RWPE2 (cell line): ENCODE data around the gene RAB9A.
"Not testable (repeated sequence)": the region's sequence is repeated elsewhere in the genome, so short reads cannot be mapped to it uniquely, and the experiment has no call there.

Source experiments
- ATAC-seq: fragments of 200-7000 bp; cut with Tn5 transposase; 3 replicates; pipeline ENCODE4 v1.9.1; 2021; ENCODE audit warnings: low read depth
- DNase-seq: peaks from one replicate; pipeline ENCODE4 v3.0.0-alpha.2; 2020; ENCODE audit warnings: low spot score
- H3K27ac ChIP-seq: fragments of 450-650 bp; 2 replicates; pipeline ENCODE4 v1.5.1; 2017; ENCODE audit warnings: mild to moderate bottlenecking; ENCODE audit not compliant: poor library complexity, severe bottlenecking
- H3K27me3 ChIP-seq: fragments of 250-450 bp; sonication (Bioruptor Pico); 2 replicates; pipeline ENCODE4 v1.5.1; 2021; ENCODE audit warnings: mild to moderate bottlenecking, moderate library complexity; ENCODE audit not compliant: insufficient read depth, poor library complexity, severe bottlenecking
- H3K36me3 ChIP-seq: fragments of 250-450 bp; sonication (Bioruptor Pico); 2 replicates; pipeline ENCODE4 v1.5.1; 2020; ENCODE audit warnings: low read depth, mild to moderate bottlenecking, moderate library complexity
- H3K4me1 ChIP-seq: fragments of 250-450 bp; sonication (Bioruptor Pico); 2 replicates; pipeline ENCODE4 v1.5.1; 2021; ENCODE audit warnings: mild to moderate bottlenecking, moderate library complexity; ENCODE audit not compliant: insufficient read depth, poor library complexity, severe bottlenecking
- H3K4me3 ChIP-seq: fragments of 250-450 bp; sonication (Bioruptor Pico); 2 replicates; pipeline ENCODE4 v1.5.1; 2021; ENCODE audit warnings: mild to moderate bottlenecking, moderate library complexity; ENCODE audit not compliant: severe bottlenecking
- H3K9me3 ChIP-seq: fragments of 250-450 bp; sonication (Bioruptor Pico); 2 replicates; pipeline ENCODE4 v1.5.1; 2021; ENCODE audit warnings: mild to moderate bottlenecking, moderate library complexity; ENCODE audit not compliant: severe bottlenecking
- TF ChIP-seq, protein P1 (sequence below): fragments of 450-650 bp; IDR thresholded peaks from one replicate; pipeline ENCODE4 v1.5.1; 2017; ENCODE audit warnings: mild to moderate bottlenecking, moderate library complexity; ENCODE audit not compliant: poor library complexity, severe bottlenecking

The RAB9A gene

DNA sequence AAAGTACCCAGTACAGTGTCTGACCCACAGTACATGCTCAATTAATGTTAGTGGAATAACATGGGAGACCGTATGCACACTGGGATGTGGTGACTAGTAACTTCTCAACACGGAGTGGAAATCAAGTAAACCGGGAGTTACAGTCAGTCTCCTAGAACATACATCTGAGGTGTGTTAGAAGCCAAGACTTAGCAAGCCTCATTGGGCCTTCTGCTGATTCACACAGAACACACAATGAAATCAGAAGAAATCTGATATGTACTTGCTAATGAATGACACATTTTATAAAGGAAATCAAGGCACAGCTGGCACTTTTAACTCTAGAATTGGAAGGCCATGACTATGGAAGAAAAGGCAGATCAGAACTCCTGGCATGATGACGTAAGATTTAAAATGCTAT is 32.4 kb downstream of the RAB9A start:
- Histone ChIP-seq H3K36me3 (peaks cover 2% of the 10 kb centered on the region), H3K27ac (no peak overlapping the region), H3K27me3 (no peaks in the 10 kb centered on the region), H3K9me3 (no peaks in the 10 kb centered on the region), H3K4me1 (no peaks in the 10 kb centered on the region), H3K4me3 (no peak overlapping the region)
- ATAC-seq (no peak), DNase-seq (no peak)
- TF ChIP-seq, protein P1, sequence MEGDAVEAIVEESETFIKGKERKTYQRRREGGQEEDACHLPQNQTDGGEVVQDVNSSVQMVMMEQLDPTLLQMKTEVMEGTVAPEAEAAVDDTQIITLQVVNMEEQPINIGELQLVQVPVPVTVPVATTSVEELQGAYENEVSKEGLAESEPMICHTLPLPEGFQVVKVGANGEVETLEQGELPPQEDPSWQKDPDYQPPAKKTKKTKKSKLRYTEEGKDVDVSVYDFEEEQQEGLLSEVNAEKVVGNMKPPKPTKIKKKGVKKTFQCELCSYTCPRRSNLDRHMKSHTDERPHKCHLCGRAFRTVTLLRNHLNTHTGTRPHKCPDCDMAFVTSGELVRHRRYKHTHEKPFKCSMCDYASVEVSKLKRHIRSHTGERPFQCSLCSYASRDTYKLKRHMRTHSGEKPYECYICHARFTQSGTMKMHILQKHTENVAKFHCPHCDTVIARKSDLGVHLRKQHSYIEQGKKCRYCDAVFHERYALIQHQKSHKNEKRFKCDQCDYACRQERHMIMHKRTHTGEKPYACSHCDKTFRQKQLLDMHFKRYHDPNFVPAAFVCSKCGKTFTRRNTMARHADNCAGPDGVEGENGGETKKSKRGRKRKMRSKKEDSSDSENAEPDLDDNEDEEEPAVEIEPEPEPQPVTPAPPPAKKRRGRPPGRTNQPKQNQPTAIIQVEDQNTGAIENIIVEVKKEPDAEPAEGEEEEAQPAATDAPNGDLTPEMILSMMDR, result no peak

DNA sequence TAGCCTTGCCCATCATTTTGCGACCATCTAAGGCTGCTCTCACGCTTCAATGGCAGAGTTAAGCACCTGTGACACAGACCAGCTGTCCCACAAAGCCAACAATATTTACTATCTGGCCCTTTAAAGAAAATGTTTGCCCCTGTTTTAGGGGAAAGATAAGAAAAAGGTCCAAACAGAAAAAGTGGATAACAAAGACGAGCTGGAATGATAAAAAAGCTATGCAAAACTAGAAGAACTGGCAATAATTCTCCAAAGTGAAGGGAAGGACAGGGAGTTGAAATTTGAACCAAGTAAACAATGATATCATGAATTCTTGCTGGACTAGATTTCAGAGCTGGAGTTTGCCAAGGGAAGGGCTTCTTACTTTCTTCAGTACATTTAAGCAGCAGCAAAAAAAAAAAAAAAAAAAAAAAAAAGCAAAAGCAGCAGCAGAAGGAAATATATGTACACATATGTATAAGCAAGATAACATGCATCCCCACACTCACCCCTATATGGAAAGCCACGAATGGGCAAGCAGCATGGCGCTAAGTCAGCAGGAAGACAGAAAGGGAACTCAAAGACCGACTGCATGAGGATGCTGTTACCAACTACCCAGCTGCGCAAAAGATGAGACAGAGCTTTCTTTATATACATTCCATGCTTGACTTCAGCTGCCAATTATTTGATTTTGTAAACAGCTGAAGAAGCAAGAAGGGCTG is 33.0 kb downstream of the RAB9A start:
- Histone ChIP-seq H3K36me3 (no peaks in the 10 kb centered on the region), H3K4me3 (no peak overlapping the region), H3K4me1 (no peaks in the 10 kb centered on the region), H3K9me3 (no peaks in the 10 kb centered on the region), H3K27me3 (no peaks in the 10 kb centered on the region), H3K27ac (no peak overlapping the region)
- ATAC-seq, result no peak
- DNase-seq, result no peak
- TF ChIP-seq, protein P1, result no peak

DNA sequence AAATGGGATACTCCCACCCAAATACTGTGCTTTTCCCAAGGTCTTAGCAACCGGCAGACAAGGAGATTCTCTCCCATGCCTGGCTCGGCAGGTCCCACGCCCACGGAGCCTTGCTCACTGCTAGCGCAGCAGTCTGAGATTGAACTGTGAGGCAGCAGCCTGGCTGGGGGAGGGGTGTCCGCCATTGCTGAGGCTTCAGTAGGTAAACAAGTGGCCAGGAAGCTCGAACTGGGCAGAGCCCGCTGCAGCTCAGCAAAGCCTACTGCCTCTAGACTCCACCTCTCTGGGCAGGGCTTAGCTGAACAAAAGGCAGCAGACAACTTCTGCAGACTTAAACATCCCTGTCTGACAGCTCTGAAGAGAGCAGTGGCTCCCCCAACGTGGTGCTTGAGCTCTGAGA is 36.0 kb downstream of the RAB9A start:
- not testable (repeated sequence) for H3K4me1 ChIP-seq, H3K27me3 ChIP-seq, H3K4me3 ChIP-seq, ATAC-seq, H3K9me3 ChIP-seq, DNase-seq, H3K27ac ChIP-seq, H3K36me3 ChIP-seq

DNA sequence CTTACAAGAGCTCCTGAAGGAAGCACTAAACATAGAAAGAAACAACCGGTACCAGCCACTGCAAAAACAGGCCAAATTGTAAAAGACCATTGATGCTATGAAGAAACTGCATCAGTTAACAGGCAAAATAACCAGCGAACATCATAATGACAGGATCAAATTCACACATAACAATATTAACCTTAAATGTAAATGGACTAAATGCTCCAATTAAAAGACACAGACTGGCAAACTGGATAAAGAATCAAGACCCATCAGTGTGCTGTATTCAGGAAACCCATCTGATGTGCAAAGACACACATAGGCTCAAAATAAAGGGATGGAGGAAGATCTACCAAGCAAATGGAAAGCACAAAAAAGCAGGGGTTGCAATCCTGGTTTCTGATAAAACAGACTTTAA is 37.7 kb downstream of the RAB9A start:
- not testable (repeated sequence) for H3K4me3 ChIP-seq, H3K27me3 ChIP-seq, H3K4me1 ChIP-seq, DNase-seq, H3K27ac ChIP-seq, H3K36me3 ChIP-seq, H3K9me3 ChIP-seq, ATAC-seq

DNA sequence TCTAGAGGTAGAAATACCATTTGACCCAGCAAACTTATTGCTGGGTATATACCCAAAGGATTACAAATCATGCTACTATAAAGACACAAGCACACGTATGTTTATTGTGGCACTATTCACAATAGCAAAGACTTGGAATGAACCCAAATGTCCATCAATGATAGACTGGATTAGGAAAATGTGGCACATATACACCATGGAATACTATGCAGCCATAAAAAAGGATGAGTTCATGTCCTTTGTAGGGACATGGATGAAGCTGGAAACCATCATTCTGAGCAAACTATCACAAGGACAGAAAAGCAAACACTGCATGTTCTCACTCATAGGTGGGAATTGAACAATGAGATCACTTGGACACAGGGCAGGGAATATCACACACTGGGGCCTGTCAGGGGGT is 41.6 kb downstream of the RAB9A start:
- not testable (repeated sequence) for H3K4me1 ChIP-seq, DNase-seq, ATAC-seq, H3K36me3 ChIP-seq, H3K27me3 ChIP-seq, H3K4me3 ChIP-seq, H3K9me3 ChIP-seq, H3K27ac ChIP-seq

DNA sequence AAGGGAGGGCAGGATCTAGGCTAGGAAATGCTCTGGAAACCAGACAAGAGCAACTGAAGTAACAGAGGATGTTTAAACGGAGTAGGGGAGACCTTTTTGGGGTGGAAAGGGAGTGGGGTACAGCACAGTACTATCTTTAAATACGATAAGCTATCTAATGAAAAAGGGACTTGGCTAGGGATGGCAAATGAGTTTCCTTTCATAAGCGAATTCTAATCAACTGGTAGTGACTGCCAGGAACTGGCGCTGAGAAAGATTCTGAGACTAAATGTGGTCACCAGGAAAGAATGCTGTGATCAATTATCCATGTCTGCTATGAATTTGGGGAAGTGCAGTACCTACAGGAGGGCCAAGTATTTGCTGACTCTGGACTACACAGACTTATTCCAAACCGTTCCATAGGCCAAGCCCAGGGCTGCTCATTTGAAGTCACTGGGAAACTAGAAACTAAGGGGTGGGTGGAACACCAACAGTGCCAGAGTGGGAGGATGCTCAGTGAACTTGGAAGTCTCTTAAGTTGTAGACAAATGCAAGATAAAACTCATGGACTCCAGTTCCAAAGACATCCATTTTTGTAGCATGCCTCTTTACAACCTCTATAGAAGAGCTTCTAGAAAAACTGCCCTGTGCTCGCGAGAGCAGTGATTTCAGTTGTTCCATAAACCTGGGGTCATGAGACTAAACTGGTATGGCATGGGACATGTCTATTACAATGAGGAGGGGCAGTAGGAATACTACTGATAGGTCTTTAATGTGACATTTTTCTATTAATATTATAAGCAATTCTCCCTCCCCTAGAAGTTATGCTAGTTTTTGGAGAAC is 43.5 kb downstream of the RAB9A start:
- no peaks in the 10 kb centered on the region for H3K27me3 ChIP-seq
- H3K36me3 ChIP-seq, result peaks cover 6% of the 10 kb centered on the region
- TF ChIP-seq, protein P1, result no peak
- DNase-seq, result no peak
- H3K9me3 ChIP-seq, result no peaks in the 10 kb centered on the region
- H3K4me3 ChIP-seq, result no peak overlapping the region
- H3K27ac ChIP-seq, result no peak overlapping the region
- no peaks in the 10 kb centered on the region for H3K4me1 ChIP-seq
- no peak for ATAC-seq
